NCI-H2107 (cell line): ENCODE measurements around the gene FCRL4.

ENCODE experiments used
- DNase-seq: peaks from one replicate; lab custom pipeline; 2025; lab: John Stamatoyannopoulos, UW

Gene FCRL4

GRCh38 chr1:157597959-157598667 is at the start of gene FCRL4:
Gene FCRL4 (minus strand): TSS chr1:157598085. CDS start chr1:157597944, 141 bp downstream.
- no peak for DNase-seq

DNA sequence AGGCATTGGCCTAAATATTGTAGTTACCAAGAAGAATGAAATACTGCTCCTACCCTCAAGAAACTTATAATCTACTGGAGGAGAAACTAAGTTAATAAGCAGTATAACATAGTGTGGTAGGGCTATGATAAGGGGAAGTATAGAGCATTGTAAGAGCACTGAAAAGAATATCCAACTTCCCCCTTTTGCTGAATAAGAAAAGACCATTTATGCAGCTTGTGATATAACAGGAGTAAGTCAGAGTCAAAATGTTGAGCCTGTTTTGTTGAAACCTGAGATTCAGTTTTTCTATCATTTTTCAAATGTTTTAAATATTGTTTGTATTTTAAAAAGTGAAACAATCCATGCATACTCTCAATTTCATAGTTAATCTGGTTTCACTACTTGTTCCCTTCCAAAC is 48.3 kb upstream of the FCRL4 start:
- no peak for DNase-seq

GRCh38 chr1:157641177-157641576 is 43.3 kb upstream of the FCRL4 start:
- DNase-seq: no peak

DNA sequence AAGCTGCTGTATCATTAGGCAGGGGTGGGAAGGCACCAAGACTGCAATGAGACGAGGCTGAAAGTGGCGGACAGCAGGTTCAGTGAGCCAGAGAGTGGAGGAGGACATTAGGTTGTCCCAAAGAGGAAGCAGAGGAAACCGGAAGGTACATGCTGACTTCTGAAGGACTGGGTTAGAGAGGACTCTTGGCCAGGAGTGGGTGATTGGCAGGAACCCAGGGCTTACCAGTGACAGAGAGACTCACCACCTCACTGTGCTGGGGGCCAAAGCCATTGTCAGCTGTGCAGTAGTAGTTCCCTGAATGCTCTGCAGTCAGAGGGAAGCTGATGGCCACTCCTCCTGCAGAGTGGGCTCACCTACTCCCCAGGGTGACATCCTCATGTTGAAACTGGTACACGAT is 41.9 kb upstream of the FCRL4 start:
- DNase-seq: no peak

DNA sequence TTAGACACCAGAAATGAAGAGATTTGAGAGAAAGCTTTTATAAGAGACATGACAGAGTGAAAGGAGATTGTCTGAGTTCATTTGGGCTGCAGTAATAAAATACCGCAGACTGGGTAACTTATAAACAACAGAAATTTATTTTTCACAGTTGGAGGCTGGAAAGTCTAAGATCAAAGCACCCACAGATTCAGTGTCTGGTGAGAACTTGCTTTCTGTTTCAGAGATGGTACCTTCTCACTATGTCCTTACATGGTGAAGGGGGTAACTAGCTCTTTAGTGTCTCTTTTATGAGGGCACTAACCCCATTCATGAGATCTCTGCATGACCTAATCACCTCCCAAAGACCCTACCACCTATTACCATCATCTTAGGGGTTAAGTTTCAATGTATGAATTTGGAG is 30.9 kb upstream of the FCRL4 start:
- DNase-seq: no peak

- no peak for DNase-seq
Measured at GRCh38 chr1:157626099-157626498, 28.2 kb upstream of the FCRL4 start.

DNA sequence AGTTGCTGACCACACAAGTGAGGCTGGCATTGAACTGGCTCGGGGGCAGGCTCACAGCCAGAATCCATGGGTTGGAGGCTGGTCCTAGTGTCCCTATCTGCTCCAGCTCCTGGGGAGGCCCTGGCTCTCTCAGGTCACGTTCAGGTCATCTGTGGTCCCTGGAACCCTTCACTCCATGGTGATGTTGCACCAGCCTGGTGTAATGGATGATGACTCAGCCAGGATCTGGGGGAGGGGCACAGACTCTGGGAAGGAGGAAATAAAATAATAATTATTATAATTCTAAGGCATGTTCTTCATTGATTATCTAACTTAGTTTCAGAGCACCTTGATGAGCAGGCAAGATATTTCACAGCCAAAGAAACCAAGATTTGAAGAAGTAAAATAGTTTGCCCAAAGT is 26.6 kb upstream of the FCRL4 start:
- DNase-seq: no peak

DNA sequence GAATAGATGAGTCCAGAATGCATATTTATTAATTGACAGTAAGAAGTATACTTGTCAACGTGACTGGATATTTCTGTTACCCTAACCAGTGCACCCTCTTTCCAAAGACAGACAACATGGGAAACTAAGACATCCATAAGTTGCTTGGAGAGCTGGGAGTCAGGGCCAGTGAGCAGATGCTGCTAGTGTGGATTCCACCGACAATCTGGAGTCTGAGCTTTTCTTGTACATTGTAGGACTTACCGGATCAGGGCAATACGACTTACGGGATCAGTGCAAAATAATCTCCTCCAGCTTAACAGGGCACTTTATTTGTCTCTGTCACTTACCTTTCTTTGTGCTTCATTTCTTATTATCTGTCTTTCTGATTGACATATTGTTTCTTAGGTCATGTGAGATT is 24.6 kb upstream of the FCRL4 start:
- DNase-seq: no peak

DNA sequence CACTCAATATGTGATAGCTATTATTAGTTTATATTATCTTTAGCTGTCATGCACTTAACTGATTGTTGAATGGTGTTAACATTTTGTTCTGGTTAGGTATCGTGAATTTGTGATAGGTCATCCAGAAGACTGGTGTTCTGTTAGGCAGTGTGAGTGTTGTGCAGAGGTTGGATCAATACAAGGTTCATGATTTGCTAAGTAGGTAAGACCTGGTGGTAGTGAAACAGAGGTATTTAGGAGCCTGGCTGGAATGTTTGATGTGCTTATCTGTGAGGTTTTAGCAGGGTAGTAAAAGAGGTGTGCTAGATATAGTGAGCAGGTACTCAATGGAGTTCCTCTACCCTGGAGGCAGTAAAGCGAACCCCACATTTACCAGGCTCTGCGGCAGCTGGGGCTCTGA is 20.3 kb upstream of the FCRL4 start:
- DNase-seq: no peak

DNA sequence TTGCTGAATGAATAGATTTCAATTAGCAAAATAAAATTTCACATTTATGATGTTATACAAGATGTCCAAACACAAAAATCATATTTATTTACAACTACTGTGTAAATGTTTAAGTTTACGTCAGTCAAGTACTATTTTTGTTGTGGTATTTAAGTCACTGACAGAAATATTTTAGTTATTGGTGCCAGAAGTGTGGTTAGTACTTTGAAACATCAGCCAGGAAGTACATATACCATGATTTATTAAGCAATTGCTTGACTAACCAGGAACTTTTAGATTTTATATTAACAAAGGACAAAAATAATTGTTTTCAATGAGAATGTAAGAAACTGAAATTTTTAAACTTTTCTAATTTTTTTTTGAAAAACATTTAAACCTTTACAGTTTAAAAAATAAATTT is 2.4 kb upstream of the FCRL4 start:
- no peak for DNase-seq

DNA sequence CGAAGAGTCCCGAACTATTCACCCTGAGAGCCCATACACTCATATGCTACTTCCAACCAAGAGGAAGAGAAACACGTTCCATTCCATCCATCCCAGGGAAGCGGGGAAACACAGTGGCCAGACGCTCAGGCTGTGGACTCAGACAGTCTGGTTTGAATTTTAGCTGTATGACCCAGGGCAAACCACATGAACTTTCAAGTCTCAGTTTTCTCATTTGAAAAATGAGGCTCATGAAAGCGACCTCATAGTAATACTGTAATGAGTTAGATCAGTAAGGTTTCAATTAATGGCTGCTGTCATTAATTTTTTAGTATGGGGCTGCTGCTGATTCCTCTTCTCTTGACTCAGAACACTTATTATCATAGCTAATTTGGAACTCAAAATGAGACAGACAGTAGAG is 1.5 kb downstream of the FCRL4 start:
- DNase-seq: no peak

- DNase-seq: no peak
Measured at GRCh38 chr1:157595356-157595755, 2.5 kb downstream of the FCRL4 start.

DNA sequence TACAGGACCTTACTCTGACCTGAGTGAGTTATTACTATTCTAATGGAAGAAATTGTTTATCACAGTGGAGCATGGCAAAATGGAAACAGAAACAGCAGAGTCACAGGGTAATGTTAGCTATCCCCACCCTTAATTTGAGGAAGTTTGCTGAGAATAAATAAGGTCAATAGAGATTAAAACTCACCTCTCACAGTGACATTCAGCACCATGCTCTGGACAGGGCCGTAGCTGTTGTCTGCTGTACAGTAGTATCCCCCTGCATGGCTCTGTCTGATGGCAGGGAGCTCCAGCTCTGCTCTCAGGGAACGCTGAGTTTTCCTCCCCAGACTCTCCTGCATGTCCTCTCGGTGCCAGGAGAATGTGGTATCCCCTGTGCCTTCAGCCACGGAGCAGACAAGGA is 11.9 kb downstream of the FCRL4 start:
- no peak for DNase-seq

DNA sequence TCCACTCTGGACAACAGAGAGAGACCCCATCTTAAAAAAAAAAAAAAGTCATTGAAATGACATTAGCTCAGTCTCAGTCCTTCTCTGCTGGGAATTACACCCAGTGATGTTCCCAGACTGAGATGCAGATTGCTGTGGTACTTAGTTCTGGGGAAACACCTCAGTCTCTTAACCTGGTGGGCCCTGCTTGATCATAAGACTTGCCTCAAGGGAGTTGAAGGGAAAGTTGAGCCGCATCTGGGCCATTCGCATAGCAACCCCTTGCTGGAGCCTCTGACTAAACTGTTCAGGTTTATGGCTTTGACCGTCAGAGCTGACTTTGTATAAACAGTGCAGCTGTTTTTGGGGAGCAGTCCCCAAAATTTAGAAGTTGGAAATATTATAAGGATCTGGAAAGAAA is 13.4 kb downstream of the FCRL4 start:
- no peak for DNase-seq

GRCh38 chr1:157580828-157581210 is 17.1 kb downstream of the FCRL4 start:
- DNase-seq: no peak

DNA sequence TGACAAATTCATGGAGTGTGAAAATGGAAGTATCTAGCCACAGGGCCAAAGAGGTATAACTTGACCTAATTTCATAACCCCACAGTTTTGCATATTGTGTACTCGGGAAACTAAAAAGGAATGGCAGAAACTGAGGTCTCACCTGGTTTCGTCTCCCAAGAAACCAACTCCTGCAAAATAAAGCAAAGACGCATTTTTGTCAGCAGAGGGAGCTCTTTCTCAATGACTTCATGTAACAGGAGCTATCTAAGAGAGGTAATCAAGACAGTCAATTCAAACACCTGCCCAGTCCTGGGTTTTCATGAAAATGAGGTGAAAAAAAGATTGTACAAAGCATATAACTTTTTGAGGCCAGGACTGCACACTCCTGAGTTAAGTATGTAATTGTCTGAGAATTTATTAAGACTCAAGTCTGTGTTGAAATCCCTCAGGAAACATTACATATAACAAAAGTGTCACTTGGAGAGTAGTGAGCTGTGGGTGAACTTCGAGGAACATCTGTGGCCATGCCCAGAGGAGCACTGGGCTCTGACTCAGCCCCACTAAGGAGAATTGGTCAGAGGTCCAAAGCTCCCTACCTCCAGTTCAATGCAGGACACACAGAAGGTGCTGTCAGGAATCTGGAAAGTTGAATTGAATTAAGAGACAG is 17.6 kb downstream of the FCRL4 start:
- DNase-seq: peak; percentile 10

GRCh38 chr1:157577420-157577819 is 20.5 kb downstream of the FCRL4 start:
- no peak for DNase-seq

DNA sequence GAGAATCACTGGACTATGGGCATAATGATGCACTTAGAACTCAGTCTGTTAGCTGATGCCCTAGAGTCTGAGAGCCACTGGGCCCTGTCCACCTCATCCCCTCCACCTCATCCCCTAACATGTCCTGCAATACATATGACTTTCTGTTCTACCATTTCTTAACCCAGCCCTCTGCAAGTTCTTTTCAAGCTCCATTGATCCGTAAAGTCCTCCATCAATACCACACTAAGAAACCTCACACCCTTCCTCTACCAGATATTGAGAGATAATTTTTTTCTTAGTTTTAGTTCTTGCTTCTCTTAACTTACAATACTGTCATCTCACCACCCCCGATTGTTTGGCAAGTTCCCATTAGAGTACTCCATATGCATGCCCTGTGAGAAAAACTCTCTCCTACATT is 22.1 kb downstream of the FCRL4 start:
- no peak for DNase-seq

- DNase-seq: no peak
Measured at GRCh38 chr1:157574836-157575235, 23.0 kb downstream of the FCRL4 start.

- DNase-seq: no peak
Measured at GRCh38 chr1:157566484-157567300, 31.2 kb downstream of the FCRL4 start.

- no peak for DNase-seq
Measured at GRCh38 chr1:157562515-157562914, 35.4 kb downstream of the FCRL4 start.

- no peak for DNase-seq
Measured at GRCh38 chr1:157558119-157558518, 39.8 kb downstream of the FCRL4 start.
